Left forelimb (tissue), 1 donor: ENCODE data around the gene RPS6KB2.

ENCODE experiments used
- DNase-seq: peaks from one replicate; pipeline ENCODE4 v3.0.0-alpha.2; 2018; ENCODE audit warnings: low spot score

The RPS6KB2 gene

DNA sequence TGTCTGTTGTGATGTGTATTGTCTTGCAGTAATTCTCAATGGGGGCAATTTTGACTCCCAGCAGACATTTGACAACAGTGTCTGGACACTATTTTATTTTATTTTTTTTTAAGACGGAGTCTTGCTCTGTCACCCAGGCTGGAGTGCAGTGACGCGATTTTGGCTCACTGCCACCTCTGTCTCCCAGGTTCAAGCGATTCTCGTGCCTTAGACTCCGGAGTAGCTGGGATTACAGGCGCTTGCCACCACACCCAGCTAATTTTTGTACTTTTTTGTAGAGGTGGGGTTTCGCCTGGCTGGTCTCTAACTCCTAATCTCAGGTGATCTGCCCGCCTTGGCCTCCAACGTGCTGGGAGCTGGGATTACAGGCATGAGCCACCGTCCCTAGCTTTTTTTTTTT lies 1.4 kb downstream of the RPS6KB2 start:
- no peak for DNase-seq

DNA sequence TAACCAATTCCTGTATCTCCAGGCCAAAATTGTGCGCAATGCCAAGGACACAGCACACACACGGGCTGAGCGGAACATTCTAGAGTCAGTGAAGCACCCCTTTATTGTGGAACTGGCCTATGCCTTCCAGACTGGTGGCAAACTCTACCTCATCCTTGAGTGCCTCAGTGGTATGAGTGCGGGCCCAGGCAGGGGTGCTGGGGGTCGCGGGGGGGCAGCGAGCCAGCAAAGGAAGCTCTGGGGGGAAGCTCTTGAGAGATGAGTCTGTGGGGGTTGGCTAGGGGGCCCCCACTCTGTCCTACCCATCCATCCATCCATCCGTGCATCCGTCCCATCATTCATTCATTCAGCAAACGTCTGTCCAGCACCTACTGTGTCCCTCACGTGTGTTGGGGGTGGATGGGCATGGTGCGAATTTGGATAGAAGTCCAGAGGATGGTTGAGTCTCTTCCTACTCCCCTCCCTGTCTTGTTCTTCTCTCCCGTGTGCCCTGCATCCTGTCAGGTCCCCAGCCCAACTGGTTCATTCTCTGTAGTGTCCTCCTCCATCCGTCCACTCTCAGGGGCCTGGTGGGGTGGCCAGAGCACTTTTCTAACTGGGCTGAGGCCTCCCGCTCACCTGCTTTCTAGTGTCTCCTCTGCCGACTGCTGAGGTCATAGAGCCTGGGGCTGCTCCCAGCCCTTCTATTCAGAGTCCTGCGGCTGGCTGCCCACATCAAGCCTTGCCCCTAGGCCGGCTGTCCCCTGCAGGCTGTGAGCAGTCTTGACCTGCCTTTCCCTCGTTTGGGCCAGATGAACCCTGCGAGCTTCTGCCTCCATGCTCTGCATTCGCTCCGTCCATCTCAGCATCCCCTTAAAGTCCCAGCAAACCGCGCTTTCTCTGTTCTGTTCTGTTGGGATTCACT lies 3.3 kb downstream of the RPS6KB2 start:
- DNase-seq, result no peak

GRCh38 chr11:67432655-67433349 lies 4.5 kb downstream of the RPS6KB2 start:
- no peak for DNase-seq

DNA sequence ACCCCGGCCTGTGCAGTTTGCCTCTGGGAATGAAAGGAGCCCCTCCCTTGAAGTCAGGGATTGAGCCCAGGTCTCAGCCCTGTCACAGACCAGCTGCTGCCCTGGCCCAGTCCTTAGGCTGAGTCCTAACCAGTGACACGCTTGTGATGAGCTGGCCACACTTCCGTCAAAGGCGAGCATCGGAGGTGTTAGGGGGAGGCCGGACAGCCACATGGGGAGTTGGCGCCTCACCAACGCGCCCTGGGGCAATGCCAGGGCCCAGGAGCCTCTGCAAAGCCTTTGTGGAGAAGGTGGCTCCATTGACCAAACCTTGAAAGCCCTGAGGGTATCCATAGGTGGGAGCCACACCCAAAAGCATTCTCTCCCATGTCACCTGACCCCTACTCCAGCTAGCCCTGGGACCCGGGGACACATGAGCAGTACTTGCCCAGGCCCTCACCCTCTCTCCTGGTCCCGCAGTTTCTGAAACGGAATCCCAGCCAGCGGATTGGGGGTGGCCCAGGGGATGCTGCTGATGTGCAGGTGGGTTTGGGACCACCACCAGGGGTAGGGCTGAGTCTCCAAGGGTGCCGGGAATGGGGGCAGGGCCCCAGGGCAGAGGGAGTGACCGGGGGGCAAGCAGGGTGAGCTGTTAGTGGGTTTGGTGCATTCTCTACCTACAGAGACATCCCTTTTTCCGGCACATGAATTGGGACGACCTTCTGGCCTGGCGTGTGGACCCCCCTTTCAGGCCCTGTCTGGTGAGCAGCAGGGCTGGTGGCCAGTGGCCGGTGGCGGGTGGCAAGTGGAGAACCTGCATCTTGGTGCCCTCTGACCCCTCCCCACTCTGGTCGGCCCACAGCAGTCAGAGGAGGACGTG lies 5.5 kb downstream of the RPS6KB2 start:
- DNase-seq, result no peak

DNA sequence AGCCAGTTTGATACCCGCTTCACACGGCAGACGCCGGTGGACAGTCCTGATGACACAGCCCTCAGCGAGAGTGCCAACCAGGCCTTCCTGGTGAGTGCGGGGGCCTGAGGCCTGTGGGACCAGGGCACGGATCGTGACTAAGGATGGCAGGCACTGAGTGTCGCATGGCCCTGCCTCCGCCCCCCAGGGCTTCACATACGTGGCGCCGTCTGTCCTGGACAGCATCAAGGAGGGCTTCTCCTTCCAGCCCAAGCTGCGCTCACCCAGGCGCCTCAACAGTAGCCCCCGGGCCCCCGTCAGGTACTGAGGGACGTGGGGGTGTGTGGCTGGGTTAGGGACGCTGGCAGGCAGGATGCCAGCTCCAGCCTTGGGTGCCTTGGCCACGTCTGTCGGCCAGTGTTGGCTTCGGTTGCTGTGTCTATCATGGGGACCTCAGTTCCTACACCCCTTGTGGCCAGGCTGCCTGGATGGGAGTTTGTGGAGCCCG lies 6.1 kb downstream of the RPS6KB2 start:
- DNase-seq, result no peak

GRCh38 chr11:67435031-67435726 lies 6.9 kb downstream of the RPS6KB2 start:
- no peak for DNase-seq

- no peak for DNase-seq
Measured at GRCh38 chr11:67435727-67436458, 7.6 kb downstream of the RPS6KB2 start.

- DNase-seq, result no peak
Measured at GRCh38 chr11:67436459-67437081, 8.3 kb downstream of the RPS6KB2 start.

DNA sequence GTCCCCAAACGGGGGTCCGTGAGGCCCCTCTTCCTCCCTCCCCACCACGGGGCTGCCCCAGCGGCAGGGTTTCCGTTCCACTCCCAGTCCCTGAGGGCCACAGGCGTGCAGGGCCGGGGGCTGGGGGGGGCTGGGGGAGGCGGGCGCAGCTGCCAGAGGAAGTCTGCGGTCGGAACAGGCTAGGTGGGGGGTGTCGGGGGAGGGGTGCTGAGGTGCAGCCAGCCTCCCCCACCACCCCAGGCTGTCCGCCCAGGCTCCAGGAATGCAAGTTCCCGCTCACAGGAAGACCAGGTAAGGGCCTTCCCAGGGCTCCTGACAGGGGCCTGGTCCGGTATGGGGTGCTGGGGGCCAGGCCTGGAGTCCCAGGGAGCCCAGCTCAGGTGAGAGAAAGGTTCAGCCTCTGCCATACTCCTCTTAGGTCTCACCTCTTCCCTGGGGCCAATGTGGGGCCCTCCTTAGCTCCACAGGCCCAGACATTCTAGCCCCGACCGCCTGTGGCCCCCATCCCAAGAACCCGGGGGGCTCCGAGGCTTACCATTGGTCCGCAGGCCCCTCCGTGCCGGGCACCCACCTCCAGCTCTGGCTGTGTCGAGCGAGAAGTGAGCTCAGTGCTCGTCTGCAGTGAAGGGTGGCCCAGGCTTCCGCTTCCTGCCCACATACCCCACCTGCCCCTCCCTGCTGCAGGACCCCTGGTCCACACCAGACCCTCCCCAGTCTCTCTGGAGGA lies 9.0 kb downstream of the RPS6KB2 start, which contains the start of gene PTPRCAP:
PTPRCAP (minus strand) TSS at position 601 of the 727 bp plus-strand sequence; CDS start at position 538, 63 bp downstream.
- DNase-seq, result no peak

DNA sequence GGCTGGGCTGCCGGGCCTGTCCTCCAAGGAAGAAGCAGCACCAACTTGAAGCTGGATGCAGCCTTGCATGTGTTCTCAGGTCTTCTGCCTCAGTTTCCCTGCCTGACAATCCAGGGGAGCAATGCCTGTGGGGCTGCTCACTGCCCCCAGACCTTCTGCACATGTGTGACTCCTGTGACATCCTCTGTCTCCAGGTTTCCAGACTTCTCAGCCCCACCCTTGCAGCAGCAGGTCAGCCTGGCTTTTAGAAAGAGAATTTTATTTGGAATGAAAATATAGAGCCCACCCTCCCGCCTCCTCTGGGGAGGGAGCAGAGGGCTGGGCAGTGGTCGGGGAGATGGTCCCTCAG lies 9.5 kb downstream of the RPS6KB2 start:
- no peak for DNase-seq

DNA sequence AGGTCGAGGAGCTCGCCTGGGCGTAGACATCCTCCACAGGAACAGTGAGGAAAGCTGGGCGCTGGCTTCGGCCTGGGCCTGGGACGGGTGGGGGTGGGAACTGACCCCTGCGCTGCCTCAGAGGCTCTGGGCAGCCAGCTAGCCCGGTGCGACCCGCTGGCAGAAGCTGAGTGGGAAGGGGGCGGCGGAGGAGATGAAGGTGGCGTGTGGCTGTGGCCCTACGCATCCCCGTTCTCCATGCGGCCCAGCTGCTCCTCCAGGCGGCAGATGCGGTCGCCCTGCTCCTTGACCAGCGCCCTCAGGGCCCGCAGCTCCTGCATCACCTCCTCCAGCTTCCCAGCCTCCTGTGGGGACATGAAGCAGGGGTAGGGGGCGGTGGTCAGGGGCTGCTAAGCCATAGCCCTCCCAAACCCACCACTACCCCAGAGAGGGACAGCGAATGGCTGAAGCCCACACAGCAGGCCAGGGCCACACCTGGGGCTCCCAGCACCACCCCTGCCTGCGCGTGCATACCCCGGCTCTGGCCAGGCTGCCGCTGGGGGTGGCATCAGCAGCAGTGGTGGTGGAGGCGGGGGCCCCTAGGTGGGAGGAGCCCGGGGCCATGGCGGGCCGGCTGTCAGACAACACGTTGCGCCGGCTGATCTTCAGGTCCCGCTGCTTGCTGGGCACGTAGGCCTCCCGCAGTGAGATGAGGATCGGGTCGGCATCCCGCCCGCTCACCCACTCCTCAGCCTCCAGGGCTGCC lies 10.0 kb downstream of the RPS6KB2 start:
- DNase-seq, result no peak

DNA sequence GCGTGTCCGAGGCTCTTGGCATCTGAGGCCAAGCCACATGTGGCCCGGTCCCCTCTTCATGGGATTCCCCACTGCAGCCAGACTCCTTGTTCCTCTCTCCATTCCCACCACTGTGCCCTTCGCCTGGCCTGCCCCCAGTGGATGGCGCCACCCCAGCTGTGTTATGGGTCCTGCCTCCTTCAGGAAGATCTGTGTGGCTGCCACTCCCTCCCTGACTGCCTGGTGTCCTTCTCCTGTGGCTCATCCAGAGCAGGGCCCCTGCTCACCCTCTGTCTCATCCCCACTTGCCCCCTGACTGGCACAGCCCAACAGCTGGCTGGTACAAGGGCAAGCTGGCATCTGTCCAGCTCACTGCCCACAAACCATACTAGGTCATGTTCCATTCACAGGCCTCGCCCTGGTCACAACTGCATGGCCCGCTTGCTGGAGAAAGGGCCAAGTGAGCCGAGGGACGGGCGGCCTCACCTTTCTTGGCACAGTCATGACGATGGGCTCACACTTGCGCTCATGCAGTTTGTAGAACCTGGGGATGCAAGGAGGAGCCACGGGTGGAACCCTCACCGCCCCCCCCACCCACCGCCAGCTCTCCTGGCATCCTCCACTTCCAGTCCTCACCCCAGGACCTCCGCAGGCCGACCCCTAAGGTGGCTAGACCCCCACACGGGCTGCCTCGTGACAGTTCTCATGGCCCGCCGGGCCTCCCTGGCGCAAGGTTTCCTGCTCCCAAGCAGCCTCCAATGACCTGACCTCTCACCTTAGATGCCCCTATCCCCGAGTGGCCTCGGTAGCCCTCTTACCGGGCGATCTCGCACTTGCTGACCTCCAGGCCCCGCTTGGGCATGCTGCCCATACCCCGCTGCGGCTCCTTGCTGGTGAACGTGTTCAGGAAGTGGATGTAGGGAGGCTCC lies 11.3 kb downstream of the RPS6KB2 start:
- no peak for DNase-seq

DNA sequence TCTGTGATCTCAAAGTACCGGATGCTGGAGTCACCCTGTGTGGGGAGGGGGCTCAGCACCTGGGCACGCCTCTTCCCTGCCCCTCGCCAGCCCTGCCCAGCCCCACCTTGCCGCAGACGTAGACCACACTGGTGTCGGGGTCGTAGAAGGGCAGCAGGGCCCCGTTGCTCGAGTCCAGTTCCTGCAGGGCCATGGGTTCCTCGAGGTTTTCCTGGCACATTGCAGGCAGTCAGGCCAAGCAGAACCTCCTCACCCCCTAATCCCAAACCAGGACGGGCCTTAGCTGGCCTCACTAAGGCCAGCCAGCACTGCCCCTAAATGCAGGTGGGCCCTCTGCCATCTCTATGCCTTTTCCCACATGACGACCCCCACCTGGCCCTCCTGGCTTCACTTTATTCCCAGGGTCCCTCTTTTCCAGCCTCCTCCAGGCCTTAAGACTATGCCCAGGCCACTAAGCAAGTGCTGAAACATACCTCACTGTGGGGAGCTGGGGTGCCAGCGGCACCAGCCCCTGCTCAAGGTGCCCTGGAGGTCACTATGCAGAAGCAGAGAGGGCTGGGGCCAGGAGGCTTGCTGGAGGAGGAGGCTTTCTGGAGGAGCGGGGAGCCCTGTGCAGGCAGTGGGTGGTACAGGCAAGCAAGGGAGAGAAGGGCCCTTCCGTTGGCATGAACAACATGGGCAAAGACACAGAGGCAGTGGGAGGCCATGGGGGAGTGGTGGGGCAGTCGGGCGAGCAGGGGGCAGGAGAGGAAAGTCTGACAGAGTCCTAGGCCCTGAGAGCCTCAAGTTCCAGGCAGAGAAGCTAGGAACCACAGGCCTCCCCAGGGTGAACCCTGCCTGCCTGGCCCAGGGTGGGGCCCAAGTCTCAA lies 12.2 kb downstream of the RPS6KB2 start:
- no peak for DNase-seq

GRCh38 chr11:67441098-67441563 lies 12.8 kb downstream of the RPS6KB2 start:
- no peak for DNase-seq

GRCh38 chr11:67441731-67442351 lies 13.5 kb downstream of the RPS6KB2 start:
- DNase-seq, result no peak
